HAP-1 (cell line): ENCODE measurements around the gene SPP1.
A peak's percentile ranks its signal among the peaks of the same experiment; 100 is the strongest.

Experiments used
- DNase-seq, 2 experiments: peaks; one replicate each; pipeline ENCODE4 v3.0.0-alpha.2; 2016 to 2020; ENCODE audit warnings: low spot score in 2 of 2
- H3K27me3 ChIP-seq: fragments of 250-450 bp; sonication (Bioruptor Pico); 2 replicates; pipeline ENCODE4 v1.5.1; 2020; ENCODE audit warnings: low read depth, mild to moderate bottlenecking, moderate library complexity
- H3K36me3 ChIP-seq: fragments of 250-450 bp; sonication (Bioruptor Pico); replicated peaks from 2 replicates; pipeline ENCODE4 v1.5.1; 2020; ENCODE audit warnings: mild to moderate bottlenecking
- H3K4me1 ChIP-seq: fragments of 250-450 bp; sonication (Bioruptor Pico); 2 replicates; pipeline ENCODE4 v1.5.1; 2020; ENCODE audit warnings: mild to moderate bottlenecking
- H3K4me3 ChIP-seq: fragments of 250-450 bp; sonication (Bioruptor Pico); 2 replicates; pipeline ENCODE4 v1.5.1; 2020; ENCODE audit warnings: mild to moderate bottlenecking, moderate library complexity
- H3K9me3 ChIP-seq: fragments of 250-450 bp; sonication (Bioruptor Pico); 2 replicates; pipeline ENCODE4 v1.5.1; 2020; ENCODE audit warnings: mild to moderate bottlenecking, moderate library complexity
- in situ Hi-C: fragments of 300-500 bp; cut with MboI; formaldehyde crosslinking; loops from 3 replicates; pipeline ENCODE4 v1.14.3; 2020; ENCODE audit warnings: low sequenced_read_pairs, inconsistent platforms, mixed read lengths

SPP1 gene

GRCh38 chr4:87965501-87965975 is 10.0 kb upstream of the SPP1 start:
- no peak overlapping the region for H3K4me3 ChIP-seq
- H3K9me3 ChIP-seq, result no peaks in the 10 kb centered on the region
- peaks cover 33% of the 10 kb centered on the region for H3K27me3 ChIP-seq
- DNase-seq, result no peak
- H3K4me1 ChIP-seq, result no peaks in the 10 kb centered on the region
- H3K36me3 ChIP-seq, result no peaks in the 10 kb centered on the region
- in situ Hi-C loops, result loop anchor here (10.0 kb wide), 1 partner anchor 111 kb away; no protein-coding TSS in a partner anchor

GRCh38 chr4:87966095-87966496 is 9.4 kb upstream of the SPP1 start:
- no peaks in the 10 kb centered on the region for H3K36me3 ChIP-seq
- H3K27me3 ChIP-seq, result peaks cover 33% of the 10 kb centered on the region
- no peak for DNase-seq
- no peaks in the 10 kb centered on the region for H3K4me1 ChIP-seq
- in situ Hi-C loops, result loop anchor here (10.0 kb wide), 1 partner anchor 111 kb away; no protein-coding TSS in a partner anchor
- H3K9me3 ChIP-seq, result no peaks in the 10 kb centered on the region
- H3K4me3 ChIP-seq, result no peak overlapping the region

DNA sequence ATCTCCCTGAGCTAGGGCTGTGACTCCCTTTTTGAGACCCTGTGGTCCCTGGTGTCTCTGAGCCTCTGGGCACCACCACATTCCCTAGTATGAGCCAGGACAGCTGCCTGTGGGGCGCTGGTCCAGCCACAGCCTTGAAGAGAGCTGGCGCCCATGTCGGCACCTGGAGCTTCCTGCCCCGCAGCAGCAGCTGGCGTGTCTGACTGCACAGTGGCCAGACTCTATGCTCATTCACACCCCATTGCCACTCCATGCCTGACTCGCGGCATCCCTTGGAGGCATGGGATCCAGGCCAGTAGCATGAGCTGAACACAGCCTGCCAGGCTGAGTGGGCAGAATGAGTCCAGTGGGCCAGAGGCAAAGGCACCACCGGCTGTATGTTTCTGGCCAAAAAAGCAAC is 8.3 kb upstream of the SPP1 start:
- in situ Hi-C loops, result loop anchor here (10.0 kb wide), 1 partner anchor 112 kb away; no protein-coding TSS in a partner anchor
- H3K9me3 ChIP-seq, result no peaks in the 10 kb centered on the region
- H3K27me3 ChIP-seq, result peaks cover 39% of the 10 kb centered on the region
- DNase-seq, result no peak
- no peaks in the 10 kb centered on the region for H3K4me1 ChIP-seq
- H3K36me3 ChIP-seq, result no peaks in the 10 kb centered on the region
- H3K4me3 ChIP-seq, result no peak overlapping the region

- Histone ChIP-seq H3K4me3 (no peak overlapping the region), H3K4me1 (peaks cover 7% of the 10 kb centered on the region; the same call in 1 of the 2 replicates), H3K9me3 (no peaks in the 10 kb centered on the region), H3K36me3 (no peaks in the 10 kb centered on the region), H3K27me3 (peaks cover 48% of the 10 kb centered on the region)
- in situ Hi-C loops, result no loop called here
- DNase-seq, result no peak
These were observed 5.4 kb upstream of the SPP1 start for GRCh38 chr4:87970121-87970520.

DNA sequence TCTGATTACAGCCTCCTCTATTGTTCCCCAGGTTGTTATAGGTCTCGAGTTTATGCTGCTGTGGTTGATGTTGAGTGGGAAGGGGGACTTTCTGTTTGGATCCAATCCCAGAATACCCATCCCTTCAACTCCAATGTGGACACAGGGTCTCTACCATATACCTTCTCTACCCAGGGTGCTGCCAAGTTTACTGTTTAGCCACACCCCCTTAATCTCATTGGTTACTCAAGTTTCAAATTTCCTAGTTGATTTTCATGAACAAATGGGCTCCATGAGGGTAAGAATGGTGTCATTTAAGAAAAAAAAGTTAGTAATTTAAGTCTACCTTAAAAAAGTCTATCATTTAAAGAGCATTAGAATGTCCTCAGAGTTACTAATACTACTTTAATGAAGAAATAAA is 3.6 kb upstream of the SPP1 start:
- in situ Hi-C loops, result no loop called here
- no peak overlapping the region for H3K4me3 ChIP-seq
- peaks cover 66% of the 10 kb centered on the region for H3K27me3 ChIP-seq
- no peaks in the 10 kb centered on the region for H3K9me3 ChIP-seq
- DNase-seq, result no peak
- no peaks in the 10 kb centered on the region for H3K36me3 ChIP-seq
- peaks cover 7% of the 10 kb centered on the region; the same call in 1 of the 2 replicates for H3K4me1 ChIP-seq

- Histone ChIP-seq H3K4me3 (no peak overlapping the region), H3K4me1 (peaks cover 7% of the 10 kb centered on the region; the same call in 1 of the 2 replicates), H3K9me3 (no peaks in the 10 kb centered on the region), H3K36me3 (no peaks in the 10 kb centered on the region), H3K27me3 (peaks cover 68% of the 10 kb centered on the region)
- DNase-seq, result peak; percentile 72 to 73
- in situ Hi-C loops, result no loop called here
These were observed 2.0 kb upstream of the SPP1 start for GRCh38 chr4:87973283-87974169.

- Histone ChIP-seq H3K36me3 (no peaks in the 10 kb centered on the region), H3K9me3 (no peaks in the 10 kb centered on the region), H3K4me1 (peaks cover 7% of the 10 kb centered on the region; the same call in 1 of the 2 replicates), H3K4me3 (no peak overlapping the region), H3K27me3 (peaks cover 54% of the 10 kb centered on the region)
- DNase-seq, result no peak
- in situ Hi-C loops, result no loop called here
These were observed 555 bp upstream of the SPP1 start for GRCh38 chr4:87974856-87975462.

DNA sequence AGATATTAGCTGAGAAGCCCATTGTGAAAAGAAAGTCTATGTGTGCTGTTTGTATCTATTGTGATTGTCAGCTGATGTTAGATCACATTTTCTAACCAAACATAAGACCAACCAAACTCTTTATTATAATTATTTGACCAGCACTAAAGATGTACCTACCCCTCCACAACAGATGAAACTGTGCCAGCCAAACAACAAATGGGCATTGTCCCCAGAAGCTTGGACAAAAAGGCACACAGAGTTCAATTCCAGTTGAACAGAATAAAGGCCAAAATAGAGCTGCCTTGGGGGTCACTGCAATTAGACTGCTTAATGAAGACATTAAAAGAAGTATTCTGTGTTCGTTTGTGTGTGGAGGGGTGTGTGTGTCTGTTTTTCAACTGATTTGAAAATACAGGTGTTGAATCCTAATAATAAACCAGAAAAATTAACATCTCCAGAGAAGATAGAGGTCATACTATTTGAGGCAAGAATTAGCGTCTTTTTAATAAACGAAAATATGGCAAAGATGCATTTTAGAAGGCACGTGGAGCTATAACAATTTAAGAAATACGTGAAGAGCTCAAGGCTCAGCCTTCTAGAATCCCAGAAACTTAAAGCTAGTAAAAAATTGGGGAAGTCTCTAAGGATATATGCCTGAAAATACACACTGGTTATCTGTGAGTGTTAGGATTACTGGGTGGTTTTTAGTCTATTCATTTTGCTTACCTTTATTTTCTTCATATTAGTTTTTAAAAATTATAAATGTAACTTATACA is 2.2 kb downstream of the SPP1 start:
- Histone ChIP-seq H3K27me3 (peaks cover 49% of the 10 kb centered on the region), H3K36me3 (no peaks in the 10 kb centered on the region), H3K4me3 (no peak overlapping the region), H3K9me3 (no peaks in the 10 kb centered on the region), H3K4me1 (peaks cover 7% of the 10 kb centered on the region; the same call in 1 of the 2 replicates)
- in situ Hi-C loops, result no loop called here
- no peak for DNase-seq

GRCh38 chr4:87978681-87979080 is 3.2 kb downstream of the SPP1 start:
- DNase-seq, result no peak
- Histone ChIP-seq H3K4me3 (no peak overlapping the region), H3K4me1 (peaks cover 3% of the 10 kb centered on the region; the same call in 1 of the 2 replicates), H3K9me3 (no peaks in the 10 kb centered on the region), H3K27me3 (peaks cover 52% of the 10 kb centered on the region), H3K36me3 (no peaks in the 10 kb centered on the region)
- in situ Hi-C loops, result no loop called here

DNA sequence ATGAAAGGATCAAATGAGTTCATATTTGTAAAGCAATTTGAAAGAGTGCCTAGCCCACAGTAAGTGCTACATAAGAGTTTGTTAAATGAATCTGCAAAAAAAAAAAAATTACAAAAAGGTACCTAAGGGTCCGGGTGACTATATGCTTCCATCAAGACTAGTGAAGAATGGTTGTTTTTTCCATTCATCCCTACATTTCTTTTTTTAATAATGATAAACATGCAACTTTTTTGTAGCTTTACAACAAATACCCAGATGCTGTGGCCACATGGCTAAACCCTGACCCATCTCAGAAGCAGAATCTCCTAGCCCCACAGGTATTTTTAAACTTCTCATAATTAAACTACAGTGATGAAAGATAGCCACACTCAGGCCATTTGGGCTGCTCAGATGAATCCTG is 4.3 kb downstream of the SPP1 start:
- in situ Hi-C loops, result no loop called here
- H3K27me3 ChIP-seq, result peaks cover 41% of the 10 kb centered on the region
- H3K36me3 ChIP-seq, result no peaks in the 10 kb centered on the region
- no peaks in the 10 kb centered on the region for H3K4me1 ChIP-seq
- H3K9me3 ChIP-seq, result no peaks in the 10 kb centered on the region
- H3K4me3 ChIP-seq, result no peak overlapping the region
- no peak for DNase-seq

DNA sequence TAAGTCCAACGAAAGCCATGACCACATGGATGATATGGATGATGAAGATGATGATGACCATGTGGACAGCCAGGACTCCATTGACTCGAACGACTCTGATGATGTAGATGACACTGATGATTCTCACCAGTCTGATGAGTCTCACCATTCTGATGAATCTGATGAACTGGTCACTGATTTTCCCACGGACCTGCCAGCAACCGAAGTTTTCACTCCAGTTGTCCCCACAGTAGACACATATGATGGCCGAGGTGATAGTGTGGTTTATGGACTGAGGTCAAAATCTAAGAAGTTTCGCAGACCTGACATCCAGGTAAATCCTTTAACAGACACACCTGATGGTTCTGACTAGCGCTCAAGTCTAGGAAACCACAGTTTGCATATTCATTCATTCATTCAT is 6.0 kb downstream of the SPP1 start:
- Histone ChIP-seq H3K27me3 (peaks cover 31% of the 10 kb centered on the region), H3K4me1 (no peaks in the 10 kb centered on the region), H3K36me3 (no peaks in the 10 kb centered on the region), H3K4me3 (no peak overlapping the region), H3K9me3 (no peaks in the 10 kb centered on the region)
- no peak for DNase-seq
- in situ Hi-C loops, result no loop called here

GRCh38 chr4:87982036-87982435 is 6.5 kb downstream of the SPP1 start:
- in situ Hi-C loops, result no loop called here
- Histone ChIP-seq H3K4me1 (no peaks in the 10 kb centered on the region), H3K27me3 (peaks cover 27% of the 10 kb centered on the region), H3K4me3 (no peak overlapping the region), H3K36me3 (no peaks in the 10 kb centered on the region), H3K9me3 (no peaks in the 10 kb centered on the region)
- no peak for DNase-seq

DNA sequence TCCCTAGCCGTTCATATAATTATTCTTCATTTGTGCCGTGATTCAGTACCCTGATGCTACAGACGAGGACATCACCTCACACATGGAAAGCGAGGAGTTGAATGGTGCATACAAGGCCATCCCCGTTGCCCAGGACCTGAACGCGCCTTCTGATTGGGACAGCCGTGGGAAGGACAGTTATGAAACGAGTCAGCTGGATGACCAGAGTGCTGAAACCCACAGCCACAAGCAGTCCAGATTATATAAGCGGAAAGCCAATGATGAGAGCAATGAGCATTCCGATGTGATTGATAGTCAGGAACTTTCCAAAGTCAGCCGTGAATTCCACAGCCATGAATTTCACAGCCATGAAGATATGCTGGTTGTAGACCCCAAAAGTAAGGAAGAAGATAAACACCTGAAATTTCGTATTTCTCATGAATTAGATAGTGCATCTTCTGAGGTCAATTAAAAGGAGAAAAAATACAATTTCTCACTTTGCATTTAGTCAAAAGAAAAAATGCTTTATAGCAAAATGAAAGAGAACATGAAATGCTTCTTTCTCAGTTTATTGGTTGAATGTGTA is 7.0 kb downstream of the SPP1 start:
- Histone ChIP-seq H3K27me3 (peaks cover 24% of the 10 kb centered on the region), H3K4me1 (no peaks in the 10 kb centered on the region), H3K36me3 (no peaks in the 10 kb centered on the region), H3K4me3 (no peak overlapping the region), H3K9me3 (no peaks in the 10 kb centered on the region)
- no peak for DNase-seq
- in situ Hi-C loops, result no loop called here
